Omental fat pad (tissue), 4 donors: Measurements from ENCODE around the gene MECR. TPM values are rescaled to one million over a fixed set of nuclear protein-coding genes. Genes with fewer than 3 reads are reported as not detected.

Experiments used
- ATAC-seq: fragments of 150-250 bp; one replicate; pipeline ENCODE4 v1.9.1; 2016; ENCODE audit warnings: mild to moderate bottlenecking, moderate library complexity; ENCODE audit not compliant: low FRiP score
- DNase-seq: peaks from one replicate; pipeline ENCODE4 v3.0.0-alpha.2; 2019; ENCODE audit warnings: low spot score
- total RNA-seq, 4 donors: library from RNA; depleted of rRNA; stranded (reverse); fragments of >200 nt; gene quantifications; one replicate each; pipeline ENCODE4 v1.1.0, GENCODE V29; 2016
- TF ChIP-seq, protein P1 (sequence below), 3 donors: fragments of 450-650 bp; IDR thresholded peaks; one replicate each; pipeline ENCODE4 v1.5.1; 2016 to 2017; ENCODE audit warnings: antibody characterized with exemption in 3 of 3, mild to moderate bottlenecking in 3 of 3, moderate library complexity in 2 of 3

The MECR gene
- total RNA-seq, 4 donors from 2014 or later = 18.0 to 29.4 (median 20.8) TPM

DNA sequence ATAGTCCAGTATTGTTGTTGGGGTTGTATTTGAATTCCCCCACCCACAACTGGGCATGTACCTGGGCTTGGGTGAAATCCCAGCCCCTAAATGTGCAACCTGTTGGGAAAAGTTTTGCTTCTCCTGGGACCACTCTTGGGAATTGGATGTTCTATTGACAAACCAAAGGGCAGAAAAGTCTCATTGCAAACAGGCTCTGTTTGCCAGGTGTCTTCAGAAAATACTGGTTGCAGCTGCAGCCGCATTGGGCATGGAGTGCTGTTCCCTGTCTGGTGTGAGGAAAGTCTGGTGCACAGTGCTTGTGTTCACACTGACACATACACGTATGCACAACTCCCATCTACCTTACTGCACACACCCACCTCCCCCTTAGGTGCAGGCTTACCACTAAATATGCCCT is 17.7 kb upstream of the MECR start:
- ATAC-seq (no peak), DNase-seq (no peak)
- TF ChIP-seq, protein P1, sequence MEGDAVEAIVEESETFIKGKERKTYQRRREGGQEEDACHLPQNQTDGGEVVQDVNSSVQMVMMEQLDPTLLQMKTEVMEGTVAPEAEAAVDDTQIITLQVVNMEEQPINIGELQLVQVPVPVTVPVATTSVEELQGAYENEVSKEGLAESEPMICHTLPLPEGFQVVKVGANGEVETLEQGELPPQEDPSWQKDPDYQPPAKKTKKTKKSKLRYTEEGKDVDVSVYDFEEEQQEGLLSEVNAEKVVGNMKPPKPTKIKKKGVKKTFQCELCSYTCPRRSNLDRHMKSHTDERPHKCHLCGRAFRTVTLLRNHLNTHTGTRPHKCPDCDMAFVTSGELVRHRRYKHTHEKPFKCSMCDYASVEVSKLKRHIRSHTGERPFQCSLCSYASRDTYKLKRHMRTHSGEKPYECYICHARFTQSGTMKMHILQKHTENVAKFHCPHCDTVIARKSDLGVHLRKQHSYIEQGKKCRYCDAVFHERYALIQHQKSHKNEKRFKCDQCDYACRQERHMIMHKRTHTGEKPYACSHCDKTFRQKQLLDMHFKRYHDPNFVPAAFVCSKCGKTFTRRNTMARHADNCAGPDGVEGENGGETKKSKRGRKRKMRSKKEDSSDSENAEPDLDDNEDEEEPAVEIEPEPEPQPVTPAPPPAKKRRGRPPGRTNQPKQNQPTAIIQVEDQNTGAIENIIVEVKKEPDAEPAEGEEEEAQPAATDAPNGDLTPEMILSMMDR (IDR thresholded peaks at IDR 0.05) = no peak

DNA sequence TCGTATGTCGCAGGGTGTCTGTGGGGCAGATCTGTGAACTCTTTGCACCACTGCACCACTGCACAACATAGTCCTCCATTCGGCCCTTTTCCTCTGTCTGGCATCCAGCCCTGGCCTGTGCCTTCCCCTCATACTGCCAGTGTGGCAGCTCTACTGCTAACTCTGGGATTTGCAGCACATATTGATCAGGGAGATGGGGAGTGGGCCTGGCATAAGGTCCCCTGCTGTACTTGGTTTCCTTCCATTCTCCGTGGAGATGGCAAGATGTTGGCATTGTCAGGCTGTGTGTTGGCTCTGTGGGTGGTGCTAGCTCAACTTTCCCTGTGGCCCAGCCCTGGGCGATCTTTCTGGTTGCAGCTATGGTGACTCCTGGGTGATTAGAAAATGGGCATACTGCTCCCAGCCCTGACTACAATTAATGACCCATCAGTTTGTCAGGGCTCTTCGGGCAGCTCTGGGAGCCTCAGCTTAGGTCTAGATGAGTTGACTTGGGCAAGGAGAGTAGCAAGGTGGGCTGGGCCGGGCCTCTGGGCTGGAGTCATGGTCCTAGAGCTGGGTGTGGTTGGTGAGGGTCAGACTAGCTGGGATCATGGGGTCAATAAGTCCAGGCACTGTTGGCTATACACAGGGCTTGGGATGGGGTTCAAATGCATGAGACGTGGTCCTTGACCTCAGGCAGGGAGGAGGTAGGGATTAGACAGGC is 17.0 kb upstream of the MECR start:
- TF ChIP-seq, protein P1 (IDR thresholded peaks at IDR 0.05) = no peak
- DNase-seq = no peak
- no peak for ATAC-seq

DNA sequence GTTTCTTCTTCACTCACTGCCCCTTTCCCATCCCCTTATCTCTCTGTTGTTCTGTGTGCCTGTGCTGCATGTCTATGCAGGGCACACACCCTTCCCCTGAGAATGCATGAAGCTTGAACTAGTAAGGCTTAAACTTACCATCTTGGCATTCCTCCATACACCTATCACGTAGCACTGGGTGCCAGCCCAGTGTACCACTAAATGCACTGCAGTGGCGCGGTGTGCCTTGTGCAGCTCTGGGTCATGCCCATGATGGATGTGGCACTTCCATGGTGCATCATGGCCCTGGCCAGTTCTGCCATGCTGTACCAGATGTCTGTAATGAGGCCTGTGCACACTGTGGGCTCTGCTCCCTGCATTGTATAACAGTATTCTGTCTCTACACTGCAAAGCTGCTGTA is 16.3 kb upstream of the MECR start:
- no peak for ATAC-seq
- DNase-seq = no peak
- TF ChIP-seq, protein P1 (IDR thresholded peaks at IDR 0.05) = no peak

DNA sequence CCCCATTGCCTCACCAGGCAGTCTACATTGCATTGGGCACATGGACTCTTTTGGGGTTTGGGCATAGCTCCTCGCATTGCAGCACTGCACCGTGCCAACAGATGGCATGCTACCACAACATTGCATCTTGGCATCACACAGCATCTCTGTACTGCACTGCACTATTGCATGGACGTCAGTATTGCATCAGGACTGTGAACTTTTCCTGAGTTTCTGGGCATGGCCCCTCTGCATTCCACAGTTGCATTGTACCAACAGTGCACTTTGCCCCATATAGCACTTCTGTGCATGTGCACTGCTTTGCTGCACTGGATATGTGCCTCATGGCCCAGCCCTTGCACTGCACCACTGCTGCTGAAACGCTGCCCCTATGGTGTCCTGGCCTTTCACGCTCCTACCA is 15.1 kb upstream of the MECR start:
- TF ChIP-seq, protein P1 (IDR thresholded peaks at IDR 0.05) = no peak
- DNase-seq (no peak), ATAC-seq (peak; percentile 40)

DNA sequence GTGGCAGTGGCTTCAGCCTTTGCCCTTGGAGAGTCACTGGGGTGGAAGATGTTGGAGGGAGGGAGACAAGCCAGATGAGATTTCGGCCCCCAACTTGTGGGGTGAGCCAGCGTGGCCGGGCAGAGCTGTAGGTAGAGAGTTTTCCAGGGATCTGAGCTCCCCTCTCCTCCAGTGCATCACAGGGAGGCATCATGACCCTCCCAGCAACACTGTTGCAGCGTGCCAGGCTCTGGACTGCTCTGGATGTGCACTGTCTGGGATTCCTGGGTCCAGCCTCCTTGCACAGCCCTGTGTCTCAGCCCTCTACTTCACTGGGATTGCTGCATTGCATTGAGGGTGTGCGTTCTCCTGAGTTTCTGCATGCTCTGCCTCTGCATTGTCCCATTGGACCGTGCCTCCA is 14.5 kb upstream of the MECR start:
- TF ChIP-seq, protein P1 (IDR thresholded peaks at IDR 0.05) = no peak
- DNase-seq (no peak), ATAC-seq (no peak)

DNA sequence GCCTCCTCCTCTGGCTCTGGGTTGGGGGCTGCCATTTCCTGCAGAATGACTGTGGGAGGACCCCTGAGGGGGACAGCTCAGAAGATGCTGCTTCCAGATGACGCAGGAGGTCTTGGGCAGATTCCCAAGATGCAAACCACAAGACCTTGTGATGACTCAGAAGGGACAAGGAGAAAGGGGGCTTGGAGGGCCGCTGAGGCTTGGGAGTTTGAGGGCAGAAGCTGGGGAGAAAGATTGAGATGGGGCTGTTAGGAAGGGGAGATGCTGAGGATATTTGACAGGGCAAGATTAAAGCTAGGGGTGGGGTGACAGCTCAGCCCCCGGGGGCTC is 13.1 kb upstream of the MECR start:
- no peak for ATAC-seq
- no peak for DNase-seq
- TF ChIP-seq, protein P1 (IDR thresholded peaks at IDR 0.05) = no peak
